Measurements from ENCODE around the gene ICA1.

DNA sequence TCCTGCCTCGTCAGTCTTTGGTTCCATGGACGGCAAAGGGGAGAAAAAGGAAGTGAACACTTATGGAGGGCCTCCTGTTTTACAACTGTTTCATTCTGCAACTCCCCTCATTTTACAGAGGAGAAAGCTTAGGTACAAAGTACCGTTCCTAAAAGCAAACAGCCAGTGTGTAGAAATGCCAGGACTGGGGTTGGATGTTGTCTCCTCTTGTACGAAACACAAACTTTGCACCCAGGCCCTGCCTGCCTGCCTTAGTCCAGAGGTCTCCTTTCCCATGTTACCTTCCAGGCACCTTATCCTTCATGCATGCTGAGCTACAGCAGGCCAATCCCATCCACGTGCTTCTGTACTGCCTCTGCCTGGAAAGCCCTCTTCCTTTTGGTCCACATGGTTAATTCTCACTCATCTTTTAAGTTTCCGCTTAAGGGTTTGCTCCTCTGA is 86.0 kb downstream of the ICA1 start:
- TF ChIP-seq POLR2A (IDR thresholded peaks at IDR 0.05; ENCODE audit: low read depth, low read length) (no peak; the same call in 1 of the 2 replicates), POLR2AphosphoS5 (IDR thresholded peaks at IDR 0.05; ENCODE audit: low read depth, low read length) (no peak), TAF1 (IDR thresholded peaks at IDR 0.05; ENCODE audit: borderline replicate concordance, low read depth, low read length) (no peak)

All from GM12892 (cell line).